K562 (cell line): ENCODE results near the gene NSUN6.

Source experiments
- CEBPB ChIP-seq: fragments of 450-650 bp; IDR thresholded peaks from 2 replicates; pipeline ENCODE4 v1.6.1; 2016; ENCODE audit warnings: missing genetic modification characterization, missing compliant biosample characterization
- DNMT1 ChIP-seq: fragments of 450-650 bp; IDR thresholded peaks from 2 replicates; pipeline ENCODE4 v1.6.1; 2016; ENCODE audit warnings: antibody characterized with exemption, mild to moderate bottlenecking
- ESRRA ChIP-seq: fragments of 450-650 bp; IDR thresholded peaks from 2 replicates; pipeline ENCODE4 v1.6.1; 2014; ENCODE audit warnings: low read depth, mild to moderate bottlenecking, moderate library complexity, borderline replicate concordance
- ESRRB ChIP-seq: fragments of 250-450 bp; sonication (Bioruptor Pico); IDR thresholded peaks from 2 replicates; pipeline ENCODE4 v1.5.0; 2020; ENCODE audit warnings: mild to moderate bottlenecking, moderate library complexity, borderline replicate concordance
- GATAD2B ChIP-seq: fragments of 450-650 bp; IDR thresholded peaks from 2 replicates; pipeline ENCODE4 v1.6.1; 2017; ENCODE audit warnings: mild to moderate bottlenecking, borderline replicate concordance
- NFE2L1 ChIP-seq: fragments of 450-650 bp; IDR thresholded peaks from 2 replicates; pipeline ENCODE4 v1.6.1; 2016; ENCODE audit warnings: missing genetic modification characterization, low read depth, mild to moderate bottlenecking, missing compliant biosample characterization, moderate library complexity, borderline replicate concordance
- RFX5 ChIP-seq: IDR thresholded peaks from 2 replicates; pipeline ENCODE4 v1.6.1; 2011; ENCODE audit warnings: low read depth, mild to moderate bottlenecking, improper control_type of control experiment, low read length
- ZNF274 ChIP-seq: IDR thresholded peaks from 2 replicates; pipeline ENCODE4 v1.6.1; 2011; ENCODE audit warnings: low read depth, mild to moderate bottlenecking, low read length, moderate library complexity, borderline replicate concordance
- ZNF311 ChIP-seq: fragments of 250-450 bp; sonication (Bioruptor Pico); IDR thresholded peaks from 2 replicates; pipeline ENCODE4 v1.4.0; 2020; ENCODE audit warnings: mild to moderate bottlenecking, moderate library complexity
- TF ChIP-seq, protein P1 (sequence below): fragments of 250-450 bp; sonication (Bioruptor Pico); IDR thresholded peaks from 2 replicates; pipeline ENCODE4 v1.4.0; 2020
- TF ChIP-seq, protein P2 (sequence below), 2 experiments: fragments of 450-650 bp; formaldehyde crosslinking in 1 of 2; IDR thresholded peaks; 2 replicates each; pipeline versions ENCODE4 v1.4.0 to v1.6.1; 2014 to 2020; ENCODE audit warnings: mild to moderate bottlenecking in 2 of 2, borderline replicate concordance in 1 of 2, low read depth in 1 of 2

DNA sequence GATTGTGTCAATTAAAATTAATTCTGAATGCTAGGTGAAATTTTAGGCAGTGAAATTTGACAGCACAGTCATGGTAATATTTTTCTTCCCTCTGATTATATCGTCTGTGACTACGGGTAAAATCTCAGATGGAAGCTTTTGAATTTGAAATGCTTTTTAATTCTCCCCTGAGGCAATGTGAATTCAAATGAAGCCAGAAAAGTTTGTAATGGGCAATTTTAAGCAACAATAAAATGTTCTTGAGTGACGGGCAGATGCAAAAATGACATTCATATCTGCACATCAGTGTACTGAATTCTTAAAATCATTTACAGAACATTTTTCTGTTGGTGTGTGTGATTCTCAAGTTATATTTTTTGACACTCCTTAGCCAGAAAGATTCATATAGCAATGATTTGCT is 134.5 kb downstream of the NSUN6 start:
- no peak for TF ChIP-seq CEBPB (tag)
- TF ChIP-seq RFX5: no peak
- no peak for TF ChIP-seq DNMT1
- no peak for TF ChIP-seq ZNF311 (CRISPR knock-in tag)
- no peak for TF ChIP-seq ESRRA
- no peak for TF ChIP-seq ESRRB (CRISPR knock-in tag)
- TF ChIP-seq, protein P1, sequence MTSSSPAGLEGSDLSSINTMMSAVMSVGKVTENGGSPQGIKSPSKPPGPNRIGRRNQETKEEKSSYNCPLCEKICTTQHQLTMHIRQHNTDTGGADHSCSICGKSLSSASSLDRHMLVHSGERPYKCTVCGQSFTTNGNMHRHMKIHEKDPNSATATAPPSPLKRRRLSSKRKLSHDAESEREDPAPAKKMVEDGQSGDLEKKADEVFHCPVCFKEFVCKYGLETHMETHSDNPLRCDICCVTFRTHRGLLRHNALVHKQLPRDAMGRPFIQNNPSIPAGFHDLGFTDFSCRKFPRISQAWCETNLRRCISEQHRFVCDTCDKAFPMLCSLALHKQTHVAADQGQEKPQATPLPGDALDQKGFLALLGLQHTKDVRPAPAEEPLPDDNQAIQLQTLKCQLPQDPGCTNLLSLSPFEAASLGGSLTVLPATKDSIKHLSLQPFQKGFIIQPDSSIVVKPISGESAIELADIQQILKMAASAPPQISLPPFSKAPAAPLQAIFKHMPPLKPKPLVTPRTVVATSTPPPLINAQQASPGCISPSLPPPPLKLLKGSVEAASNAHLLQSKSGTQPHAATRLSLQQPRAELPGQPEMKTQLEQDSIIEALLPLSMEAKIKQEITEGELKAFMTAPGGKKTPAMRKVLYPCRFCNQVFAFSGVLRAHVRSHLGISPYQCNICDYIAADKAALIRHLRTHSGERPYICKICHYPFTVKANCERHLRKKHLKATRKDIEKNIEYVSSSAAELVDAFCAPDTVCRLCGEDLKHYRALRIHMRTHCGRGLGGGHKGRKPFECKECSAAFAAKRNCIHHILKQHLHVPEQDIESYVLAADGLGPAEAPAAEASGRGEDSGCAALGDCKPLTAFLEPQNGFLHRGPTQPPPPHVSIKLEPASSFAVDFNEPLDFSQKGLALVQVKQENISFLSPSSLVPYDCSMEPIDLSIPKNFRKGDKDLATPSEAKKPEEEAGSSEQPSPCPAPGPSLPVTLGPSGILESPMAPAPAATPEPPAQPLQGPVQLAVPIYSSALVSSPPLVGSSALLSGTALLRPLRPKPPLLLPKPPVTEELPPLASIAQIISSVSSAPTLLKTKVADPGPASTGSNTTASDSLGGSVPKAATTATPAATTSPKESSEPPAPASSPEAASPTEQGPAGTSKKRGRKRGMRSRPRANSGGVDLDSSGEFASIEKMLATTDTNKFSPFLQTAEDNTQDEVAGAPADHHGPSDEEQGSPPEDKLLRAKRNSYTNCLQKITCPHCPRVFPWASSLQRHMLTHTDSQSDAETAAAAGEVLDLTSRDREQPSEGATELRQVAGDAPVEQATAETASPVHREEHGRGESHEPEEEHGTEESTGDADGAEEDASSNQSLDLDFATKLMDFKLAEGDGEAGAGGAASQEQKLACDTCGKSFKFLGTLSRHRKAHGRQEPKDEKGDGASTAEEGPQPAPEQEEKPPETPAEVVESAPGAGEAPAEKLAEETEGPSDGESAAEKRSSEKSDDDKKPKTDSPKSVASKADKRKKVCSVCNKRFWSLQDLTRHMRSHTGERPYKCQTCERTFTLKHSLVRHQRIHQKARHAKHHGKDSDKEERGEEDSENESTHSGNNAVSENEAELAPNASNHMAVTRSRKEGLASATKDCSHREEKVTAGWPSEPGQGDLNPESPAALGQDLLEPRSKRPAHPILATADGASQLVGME (CRISPR knock-in tag): no peak
- TF ChIP-seq, protein P2, sequence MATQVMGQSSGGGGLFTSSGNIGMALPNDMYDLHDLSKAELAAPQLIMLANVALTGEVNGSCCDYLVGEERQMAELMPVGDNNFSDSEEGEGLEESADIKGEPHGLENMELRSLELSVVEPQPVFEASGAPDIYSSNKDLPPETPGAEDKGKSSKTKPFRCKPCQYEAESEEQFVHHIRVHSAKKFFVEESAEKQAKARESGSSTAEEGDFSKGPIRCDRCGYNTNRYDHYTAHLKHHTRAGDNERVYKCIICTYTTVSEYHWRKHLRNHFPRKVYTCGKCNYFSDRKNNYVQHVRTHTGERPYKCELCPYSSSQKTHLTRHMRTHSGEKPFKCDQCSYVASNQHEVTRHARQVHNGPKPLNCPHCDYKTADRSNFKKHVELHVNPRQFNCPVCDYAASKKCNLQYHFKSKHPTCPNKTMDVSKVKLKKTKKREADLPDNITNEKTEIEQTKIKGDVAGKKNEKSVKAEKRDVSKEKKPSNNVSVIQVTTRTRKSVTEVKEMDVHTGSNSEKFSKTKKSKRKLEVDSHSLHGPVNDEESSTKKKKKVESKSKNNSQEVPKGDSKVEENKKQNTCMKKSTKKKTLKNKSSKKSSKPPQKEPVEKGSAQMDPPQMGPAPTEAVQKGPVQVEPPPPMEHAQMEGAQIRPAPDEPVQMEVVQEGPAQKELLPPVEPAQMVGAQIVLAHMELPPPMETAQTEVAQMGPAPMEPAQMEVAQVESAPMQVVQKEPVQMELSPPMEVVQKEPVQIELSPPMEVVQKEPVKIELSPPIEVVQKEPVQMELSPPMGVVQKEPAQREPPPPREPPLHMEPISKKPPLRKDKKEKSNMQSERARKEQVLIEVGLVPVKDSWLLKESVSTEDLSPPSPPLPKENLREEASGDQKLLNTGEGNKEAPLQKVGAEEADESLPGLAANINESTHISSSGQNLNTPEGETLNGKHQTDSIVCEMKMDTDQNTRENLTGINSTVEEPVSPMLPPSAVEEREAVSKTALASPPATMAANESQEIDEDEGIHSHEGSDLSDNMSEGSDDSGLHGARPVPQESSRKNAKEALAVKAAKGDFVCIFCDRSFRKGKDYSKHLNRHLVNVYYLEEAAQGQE (IDR thresholded peaks at IDR 0.05; ENCODE audit: borderline replicate concordance): no peak
- TF ChIP-seq, protein P2 (CRISPR knock-in tag; IDR thresholded peaks at IDR 0.05; ENCODE audit: low read depth): no peak
- no peak for TF ChIP-seq ZNF274
- TF ChIP-seq NFE2L1 (tag): no peak
- TF ChIP-seq GATAD2B: no peak
